HG03139 (cell line): Measurements from ENCODE around the gene EPHB1.
A peak's percentile ranks its signal among the peaks of the same experiment; 100 is the strongest.

Source experiments
- ATAC-seq: cut with Tn5 transposase; IDR thresholded peaks from one replicate; pipeline ENCODE4 v1.9.1; 2021; ENCODE audit not compliant: unreplicated experiment

Gene EPHB1

GRCh38 chr3:134904776-134905646 lies 110.0 kb downstream of the EPHB1 start:
- no peak for ATAC-seq

GRCh38 chr3:134905647-134905935 lies 110.5 kb downstream of the EPHB1 start:
- no peak for ATAC-seq

GRCh38 chr3:134908271-134908670 lies 113.2 kb downstream of the EPHB1 start:
- no peak for ATAC-seq

DNA sequence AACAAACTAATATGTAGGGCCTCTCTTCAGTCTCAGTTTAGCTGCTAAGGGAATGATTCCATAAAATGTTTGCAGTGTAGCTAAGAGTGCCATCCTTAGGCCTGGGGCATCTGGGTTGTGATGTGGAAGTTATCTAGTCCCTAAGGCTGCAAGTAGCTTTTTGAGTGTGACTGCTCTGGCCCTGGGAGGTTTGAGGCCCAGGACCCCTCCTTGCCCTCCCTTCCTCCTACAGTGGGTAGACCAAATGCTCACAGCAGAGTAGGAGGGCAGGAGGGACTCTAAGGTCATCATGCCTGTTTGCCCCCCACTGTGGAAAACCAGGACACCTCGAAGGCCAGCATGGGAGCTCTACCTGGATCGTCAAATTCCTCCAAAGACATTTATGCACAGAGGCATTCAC lies 115.0 kb downstream of the EPHB1 start:
- no peak for ATAC-seq

GRCh38 chr3:134911586-134912548 lies 116.8 kb downstream of the EPHB1 start:
- ATAC-seq, result no peak

DNA sequence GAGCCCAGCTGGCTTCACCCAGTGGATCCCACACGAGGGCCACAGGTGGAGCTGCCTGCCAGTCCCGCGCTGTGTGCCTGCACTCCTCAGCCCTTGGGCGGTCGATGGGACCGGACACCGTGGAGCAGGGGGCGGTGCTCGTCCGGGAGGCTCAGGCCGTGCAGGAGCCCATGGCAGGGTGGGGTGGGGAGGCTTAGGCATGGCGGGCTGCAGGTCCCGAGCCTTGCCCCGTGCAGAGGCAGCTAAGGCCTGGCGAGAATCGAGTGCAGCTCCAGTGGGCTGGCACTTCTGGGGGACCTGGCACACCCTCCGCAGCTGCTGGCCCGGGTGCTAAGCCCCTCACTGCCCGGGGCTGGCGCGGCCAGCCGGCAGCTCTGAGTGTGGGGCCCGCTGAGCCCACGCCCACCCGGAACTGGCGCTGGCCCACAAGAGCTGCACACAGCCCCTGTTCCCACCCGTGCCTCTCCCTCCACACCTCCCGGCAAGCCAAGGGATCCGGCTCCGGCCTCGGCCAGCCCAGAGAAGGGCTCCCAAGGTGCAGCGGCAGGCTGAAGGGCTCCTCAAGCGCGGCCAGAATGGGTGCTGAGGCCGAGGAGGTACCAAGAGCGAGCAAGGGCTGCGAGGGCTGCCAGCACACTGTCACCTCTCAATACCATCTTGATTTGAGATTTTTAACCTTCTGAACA lies 121.4 kb downstream of the EPHB1 start:
- ATAC-seq, result no peak

- ATAC-seq, result no peak
Observed at GRCh38 chr3:134917631-134918030, 122.6 kb downstream of the EPHB1 start.

DNA sequence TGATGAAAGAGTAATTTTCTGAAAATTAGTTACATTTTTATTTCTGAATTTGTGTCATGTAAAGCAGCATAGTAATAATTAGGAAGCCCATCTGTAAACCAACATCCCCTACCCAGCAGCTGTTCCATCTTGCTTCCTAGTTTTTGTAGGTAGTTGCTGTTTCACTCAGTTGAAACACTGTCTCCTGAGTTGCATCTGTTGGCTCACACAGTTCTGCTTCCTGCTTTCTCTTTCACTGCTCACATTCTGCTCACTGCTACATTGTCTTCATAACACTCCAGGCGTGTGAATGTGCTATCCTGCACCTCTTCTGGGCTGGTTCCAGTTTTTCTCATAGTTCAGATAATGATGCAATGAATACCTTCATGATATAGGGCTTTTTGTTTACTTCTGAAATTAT lies 123.4 kb downstream of the EPHB1 start:
- ATAC-seq, result peak; percentile 88

DNA sequence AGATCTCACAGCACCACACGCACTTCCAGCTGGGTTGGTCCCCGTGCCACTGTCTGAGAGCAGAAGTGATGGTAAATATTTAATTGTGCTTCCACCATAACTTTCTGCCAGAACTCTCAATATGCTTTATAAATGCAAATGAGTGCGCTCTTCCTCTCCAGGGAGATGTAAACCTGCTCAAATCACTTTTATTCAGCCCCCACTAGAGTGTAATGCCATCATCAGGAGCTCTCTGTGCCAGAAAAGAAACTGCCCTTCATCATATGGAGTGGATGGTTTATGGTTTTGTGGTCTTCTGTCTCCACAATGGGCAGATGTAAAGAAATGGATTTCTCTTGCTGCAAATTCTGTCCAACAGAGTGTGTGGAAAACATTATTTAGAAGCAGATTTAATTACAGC lies 127.0 kb downstream of the EPHB1 start:
- no peak for ATAC-seq

GRCh38 chr3:134922866-134923265 lies 127.8 kb downstream of the EPHB1 start:
- ATAC-seq, result no peak

DNA sequence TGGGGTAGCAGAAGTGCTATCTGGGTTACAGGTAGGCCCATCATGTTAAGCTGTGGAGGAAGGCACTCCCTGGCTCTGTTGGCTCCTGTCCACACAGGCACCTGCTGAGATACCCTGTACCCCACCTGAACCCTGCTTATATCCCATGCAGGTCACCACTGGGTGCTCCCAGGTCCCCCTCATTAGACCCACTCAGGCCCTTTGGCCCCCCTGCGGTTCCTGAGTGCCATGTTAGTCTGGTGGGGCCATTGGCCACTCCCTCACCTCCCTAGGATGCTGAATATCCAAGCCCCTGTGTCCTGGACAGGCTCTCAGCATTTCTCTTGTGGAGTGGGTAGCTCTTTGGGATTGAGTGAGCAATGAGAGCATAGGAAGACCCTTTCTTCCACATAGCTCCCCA lies 128.2 kb downstream of the EPHB1 start:
- no peak for ATAC-seq

DNA sequence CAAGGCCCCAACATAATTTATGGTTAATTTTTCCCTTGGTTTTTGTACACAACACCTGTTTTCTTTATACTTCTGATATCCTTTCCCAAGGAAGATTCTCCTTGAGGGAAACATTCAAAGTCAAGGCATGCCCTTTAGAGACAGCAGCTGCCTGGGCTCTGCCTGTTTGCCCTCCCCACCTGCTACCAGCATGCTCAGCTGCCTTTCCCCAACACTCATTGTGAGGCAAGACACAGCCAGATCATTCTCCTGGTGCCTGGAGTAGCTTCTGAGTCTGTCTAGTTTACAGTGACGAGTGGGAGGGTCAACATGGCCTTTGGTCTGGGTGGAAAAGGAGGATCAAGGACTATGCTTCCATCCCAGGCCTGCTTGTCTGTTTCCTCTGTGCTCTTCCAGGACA lies 132.5 kb downstream of the EPHB1 start:
- no peak for ATAC-seq

DNA sequence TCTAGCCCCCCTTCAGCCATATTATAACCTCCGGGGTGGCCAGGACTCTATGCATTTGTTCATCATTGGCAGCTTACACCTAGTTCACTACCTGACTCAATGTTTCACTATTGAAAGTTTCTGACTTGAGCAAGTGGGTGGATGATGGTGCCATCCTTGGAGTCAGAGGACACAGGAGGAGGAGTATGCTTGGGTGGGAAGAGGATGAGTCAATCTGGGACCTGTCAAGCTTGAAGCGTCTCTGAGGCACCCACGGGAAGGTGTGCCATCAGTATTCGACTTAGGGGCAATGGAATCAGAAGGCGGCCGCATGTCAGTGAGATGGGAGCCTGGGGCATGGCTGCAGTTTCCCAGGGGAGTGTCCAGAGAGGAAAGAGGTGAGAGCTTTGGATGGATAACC lies 133.3 kb downstream of the EPHB1 start:
- ATAC-seq, result no peak

GRCh38 chr3:134928819-134929218 lies 133.8 kb downstream of the EPHB1 start:
- peak; percentile 50 for ATAC-seq

DNA sequence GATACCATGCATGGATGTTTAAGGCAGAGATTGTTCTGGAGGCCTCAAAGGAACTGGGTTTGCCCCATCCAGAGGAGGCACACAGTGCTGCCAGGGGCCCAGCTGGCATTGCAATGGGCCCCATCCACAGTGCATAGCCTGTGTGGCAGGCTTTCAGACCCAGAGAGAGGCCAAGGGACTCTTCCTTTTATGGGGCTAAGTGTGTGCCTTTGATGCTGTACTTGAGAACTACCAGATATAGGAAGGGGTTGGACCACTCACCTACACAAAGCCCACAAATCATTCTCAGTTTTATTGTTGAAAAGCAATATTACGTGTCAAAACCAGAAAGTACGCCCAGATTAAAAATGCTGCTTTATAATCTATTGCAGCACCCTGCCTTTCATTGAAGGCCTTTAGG lies 134.9 kb downstream of the EPHB1 start:
- ATAC-seq, result no peak

GRCh38 chr3:134931045-134931785 lies 136.2 kb downstream of the EPHB1 start:
- ATAC-seq, result no peak

- ATAC-seq, result no peak
Observed at GRCh38 chr3:134932035-134932434, 137.0 kb downstream of the EPHB1 start.

- ATAC-seq, result no peak
Observed at GRCh38 chr3:134933997-134934396, 138.9 kb downstream of the EPHB1 start.

DNA sequence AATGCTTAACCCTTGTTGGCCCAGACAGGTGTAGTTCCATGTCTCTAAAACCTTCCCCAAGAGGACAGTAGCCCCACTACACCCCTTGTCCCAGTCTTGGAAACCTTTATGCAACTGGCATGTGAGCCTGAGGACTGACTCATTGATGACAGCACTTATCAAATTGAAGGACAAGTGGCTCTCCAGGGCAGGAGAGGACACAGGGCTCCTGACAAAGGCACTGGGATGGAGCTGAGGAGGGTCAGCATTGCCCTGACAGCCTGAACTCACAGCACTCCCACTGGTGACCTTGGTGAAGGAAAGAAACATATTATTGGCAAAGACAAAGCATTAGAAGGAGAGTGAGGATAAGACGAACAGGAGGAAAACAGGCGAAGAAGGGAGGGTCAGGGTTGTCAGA lies 139.9 kb downstream of the EPHB1 start:
- ATAC-seq, result no peak

DNA sequence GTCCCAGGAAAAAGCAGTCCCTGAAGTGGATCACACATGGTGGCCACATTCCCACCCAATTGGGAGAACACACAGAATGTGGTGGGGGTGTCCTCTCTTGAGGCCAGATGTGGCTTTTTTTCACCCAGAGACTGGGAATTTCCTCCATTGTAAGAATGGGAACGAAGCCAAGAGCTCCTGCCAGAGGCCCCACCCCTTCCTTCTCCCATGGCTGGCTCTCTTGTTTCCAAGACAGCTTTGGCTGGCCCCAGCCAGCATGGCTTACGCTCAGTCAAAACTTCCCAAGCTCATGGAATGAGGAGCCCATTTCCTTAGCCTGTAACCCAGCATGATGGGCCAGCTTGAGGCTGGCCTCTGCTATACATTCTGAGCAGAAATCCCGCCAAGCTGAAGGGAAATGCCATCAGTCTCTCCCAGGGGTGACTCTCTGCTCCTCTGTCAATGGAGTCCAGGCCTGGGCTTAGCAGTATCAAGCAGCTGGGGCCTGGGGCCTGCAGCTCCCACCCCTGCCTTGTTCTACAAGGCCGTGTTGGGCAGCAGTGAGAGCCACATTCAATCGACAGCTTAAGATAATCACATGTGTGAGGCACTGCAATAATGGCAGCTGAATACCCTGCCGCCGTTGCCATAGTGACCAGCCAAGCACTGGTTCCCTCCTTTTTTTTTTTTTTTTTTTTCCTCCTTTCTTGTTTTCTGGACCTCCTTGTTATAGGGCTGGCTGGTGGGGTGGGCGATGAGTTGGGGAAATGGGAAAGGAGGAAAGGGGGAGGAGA lies 142.4 kb downstream of the EPHB1 start:
- no peak for ATAC-seq
